ENCODE measurements around the gene SF1. TPM values are rescaled to one million over a fixed set of nuclear protein-coding genes. Genes with fewer than 3 reads are reported as not detected.

Gene SF1
- total and polyA plus RNA-seq, 2 of the 8 experiments (the other 6 are each of a cell fraction or from before 2014, with no cell fraction given): 72.7 to 353 TPM

Other genes starting within 250 kb of the SF1 start
- gene SLC22A11, start 222.6 kb downstream of the SF1 start, total RNA-seq (2021; fragmentation: NEBNext Ultra II Directional; extraction: Animal tissue kit (Norgen Biotek cat#: 25700)): not detected in 2 replicates
- 0.05 TPM in 1 of 2 replicates, not detected in the other for gene SLC22A11, start 222.6 kb downstream of the SF1 start, polyA plus RNA-seq (2011; rRNA removed)
- not detected in 2 replicates for gene SLC22A12, start 187.3 kb downstream of the SF1 start, total RNA-seq (2021; fragmentation: NEBNext Ultra II Directional; extraction: Animal tissue kit (Norgen Biotek cat#: 25700))
- not detected in 2 replicates for gene SLC22A12, start 187.3 kb downstream of the SF1 start, polyA plus RNA-seq (2011; rRNA removed)
- gene NRXN2, start 55.3 kb downstream of the SF1 start, total RNA-seq (2021; fragmentation: NEBNext Ultra II Directional; extraction: Animal tissue kit (Norgen Biotek cat#: 25700)): 11.4 and 11.5 TPM in 2 replicates
- gene NRXN2, start 55.3 kb downstream of the SF1 start, polyA plus RNA-seq (2011; rRNA removed): 1.3 and 5.7 TPM in 2 replicates
- 37.9 and 40.6 TPM in 2 replicates for gene RASGRP2, start 34.4 kb downstream of the SF1 start, total RNA-seq (2021; fragmentation: NEBNext Ultra II Directional; extraction: Animal tissue kit (Norgen Biotek cat#: 25700))
- gene RASGRP2, start 34.4 kb downstream of the SF1 start, polyA plus RNA-seq (2011; rRNA removed): 45.7 and 50.4 TPM in 2 replicates
- gene PYGM, start 18.6 kb downstream of the SF1 start, total RNA-seq (2021; fragmentation: NEBNext Ultra II Directional; extraction: Animal tissue kit (Norgen Biotek cat#: 25700)): 9.6 and 9.7 TPM in 2 replicates
- gene PYGM, start 18.6 kb downstream of the SF1 start, polyA plus RNA-seq (2011; rRNA removed): 10.0 and 15.2 TPM in 2 replicates
- 20.7 and 24.0 TPM in 2 replicates for gene MAP4K2, start 24.7 kb upstream of the SF1 start, total RNA-seq (2021; fragmentation: NEBNext Ultra II Directional; extraction: Animal tissue kit (Norgen Biotek cat#: 25700))
- 20.1 and 25.3 TPM in 2 replicates for gene MAP4K2, start 24.7 kb upstream of the SF1 start, polyA plus RNA-seq (2011; rRNA removed)
- gene MEN1, start 32.0 kb upstream of the SF1 start, total RNA-seq (2021; fragmentation: NEBNext Ultra II Directional; extraction: Animal tissue kit (Norgen Biotek cat#: 25700)): 56.3 and 56.9 TPM in 2 replicates
- gene MEN1, start 32.0 kb upstream of the SF1 start, polyA plus RNA-seq (2011; rRNA removed): 47.2 and 78.5 TPM in 2 replicates
- gene CDC42BPG, start 66.1 kb upstream of the SF1 start, total RNA-seq (2021; fragmentation: NEBNext Ultra II Directional; extraction: Animal tissue kit (Norgen Biotek cat#: 25700)): 10.6 and 12.3 TPM in 2 replicates
- gene CDC42BPG, start 66.1 kb upstream of the SF1 start, polyA plus RNA-seq (2011; rRNA removed): 3.7 and 6.7 TPM in 2 replicates
- 36.9 and 42.9 TPM in 2 replicates for gene EHD1, start 100.1 kb upstream of the SF1 start, total RNA-seq (2021; fragmentation: NEBNext Ultra II Directional; extraction: Animal tissue kit (Norgen Biotek cat#: 25700))
- 31.5 and 54.0 TPM in 2 replicates for gene EHD1, start 100.1 kb upstream of the SF1 start, polyA plus RNA-seq (2011; rRNA removed)
- gene ATG2A, start 138.7 kb upstream of the SF1 start, total RNA-seq (2021; fragmentation: NEBNext Ultra II Directional; extraction: Animal tissue kit (Norgen Biotek cat#: 25700)): 20.9 and 22.1 TPM in 2 replicates
- gene ATG2A, start 138.7 kb upstream of the SF1 start, polyA plus RNA-seq (2011; rRNA removed): 12.1 and 19.8 TPM in 2 replicates
- gene PPP2R5B, start 146.1 kb upstream of the SF1 start, total RNA-seq (2021; fragmentation: NEBNext Ultra II Directional; extraction: Animal tissue kit (Norgen Biotek cat#: 25700)): 5.1 and 5.8 TPM in 2 replicates
- 4.9 and 6.3 TPM in 2 replicates for gene PPP2R5B, start 146.1 kb upstream of the SF1 start, polyA plus RNA-seq (2011; rRNA removed)
- 0.97 and 1.5 TPM in 2 replicates for gene GPHA2, start 157.4 kb upstream of the SF1 start, total RNA-seq (2021; fragmentation: NEBNext Ultra II Directional; extraction: Animal tissue kit (Norgen Biotek cat#: 25700))
- gene GPHA2, start 157.4 kb upstream of the SF1 start, polyA plus RNA-seq (2011; rRNA removed): 4.4 and 5.4 TPM in 2 replicates
- gene MAJIN, start 193.6 kb upstream of the SF1 start, total RNA-seq (2021; fragmentation: NEBNext Ultra II Directional; extraction: Animal tissue kit (Norgen Biotek cat#: 25700)): not detected in 2 replicates
- gene MAJIN, start 193.6 kb upstream of the SF1 start, polyA plus RNA-seq (2011; rRNA removed): not detected in 2 replicates
- gene BATF2, start 218.4 kb upstream of the SF1 start, total RNA-seq (2021; fragmentation: NEBNext Ultra II Directional; extraction: Animal tissue kit (Norgen Biotek cat#: 25700)): 1.4 and 2.0 TPM in 2 replicates
- 3.1 and 4.6 TPM in 2 replicates for gene BATF2, start 218.4 kb upstream of the SF1 start, polyA plus RNA-seq (2011; rRNA removed)
- gene ARL2, start 235.6 kb upstream of the SF1 start, total RNA-seq (2021; fragmentation: NEBNext Ultra II Directional; extraction: Animal tissue kit (Norgen Biotek cat#: 25700)): 184 and 186 TPM in 2 replicates
- 535 and 640 TPM in 2 replicates for gene ARL2, start 235.6 kb upstream of the SF1 start, polyA plus RNA-seq (2011; rRNA removed)
- gene SNX15, start 248.9 kb upstream of the SF1 start, total RNA-seq (2021; fragmentation: NEBNext Ultra II Directional; extraction: Animal tissue kit (Norgen Biotek cat#: 25700)): 18.3 and 19.6 TPM in 2 replicates
- 13.0 and 20.2 TPM in 2 replicates for gene SNX15, start 248.9 kb upstream of the SF1 start, polyA plus RNA-seq (2011; rRNA removed)

Data from H1 (cell line).